Heart left ventricle (tissue), 16 donors: ENCODE results near the gene LTBP2. TPM values are rescaled to one million over a fixed set of nuclear protein-coding genes. Genes with fewer than 3 reads are reported as not detected.

Experiments used
- ATAC-seq, 4 donors: fragments of 200-7000 bp; cut with Tn5 transposase; one replicate each; pipeline ENCODE4 v1.9.1; 2020 to 2022; ENCODE audit warnings: moderate library complexity in 4 of 4, mild to moderate bottlenecking in 3 of 4, moderate number of reproducible peaks in 1 of 4
- DNase-seq, 5 donors: peaks; one replicate each; pipeline ENCODE4 v3.0.0-alpha.2; 2020
- H3K27ac ChIP-seq, 12 donors: fragments of 200-600 bp; sonication (generic) in 4 of 12; one replicate each; pipeline versions ENCODE4 v1.5.0 to v1.8.0; 2016 to 2022; ENCODE audit warnings: mild to moderate bottlenecking in 2 of 12
- H3K27me3 ChIP-seq, 9 donors: fragments of 200-600 bp; sonication (generic) in 2 of 9; one replicate each; pipeline versions ENCODE4 v1.5.1 to v1.8.0; 2016 to 2022; ENCODE audit warnings: mild to moderate bottlenecking in 3 of 9
- H3K36me3 ChIP-seq, 9 donors: fragments of 200-600 bp; sonication (generic) in 2 of 9; one replicate each; pipeline versions ENCODE4 v1.5.0 to v1.8.0; 2018 to 2022; ENCODE audit warnings: mild to moderate bottlenecking in 2 of 9
- H3K4me1 ChIP-seq, 12 donors: fragments of 200-600 bp; sonication (generic) in 4 of 12; one replicate each; pipeline versions ENCODE4 v1.5.0 to v1.8.0; 2016 to 2022; ENCODE audit warnings: mild to moderate bottlenecking in 3 of 12
- H3K4me3 ChIP-seq, 12 donors: fragments of 200-600 bp; sonication (generic) in 4 of 12; one replicate each; pipeline versions ENCODE4 v1.5.0 to v1.8.0; 2017 to 2022; ENCODE audit warnings: mild to moderate bottlenecking in 9 of 12, moderate library complexity in 4 of 12
- H3K9me3 ChIP-seq, 12 donors: fragments of 200-600 bp; sonication (generic) in 4 of 12; one replicate each; pipeline versions ENCODE4 v1.5.0 to v1.8.0; 2016 to 2022; ENCODE audit warnings: mild to moderate bottlenecking in 1 of 12
- POLR2A ChIP-seq, 2 donors: fragments of 450-650 bp; IDR thresholded peaks; one replicate each; pipeline ENCODE4 v1.6.1; 2017; ENCODE audit warnings: antibody characterized with exemption in 2 of 2, mild to moderate bottlenecking in 2 of 2, moderate library complexity in 2 of 2
- WGBS, 4 donors: extraction: QIAGEN DNeasy Blood & Tissue Kit in 2 of 4; methylation state at CpG; one replicate each; pipeline versions ENCODE4 v1.1.5 to v1.1.7; 2013 to 2018; 5-methylcytosine and 5-hydroxymethylcytosine counted together
- intact Hi-C, 10 donors: fragments of 100-400 bp; cut with DNase I; formaldehyde crosslinking; loops; one replicate each; pipeline versions ENCODE4 v1.11.1 to v1.14.2; 2022
- polyA plus RNA-seq, 2 donors: library from polyadenylated mRNA; stranded (reverse); fragments of 200-250 nt; gene quantifications; one replicate each; pipeline ENCODE4 v1.2.3, GENCODE V29; 2013
- total RNA-seq, 9 donors: library from RNA; depleted of rRNA in 2 of 9; stranded (reverse); fragments of >200 nt in 2 of 9; fragmentation: NEBNext Ultra II Directional in 3 of 9; extraction: Animal tissue kit (Norgen Biotek cat#: 25700) in 3 of 9; gene quantifications; one replicate each; pipeline versions ENCODE4 v1.1.0 to v1.2.4, GENCODE V29; 2016 to 2023
- TF ChIP-seq, protein P1 (sequence below), 12 donors: fragments of 200-600 bp; sonication (generic) in 4 of 12; IDR thresholded peaks; one replicate each; pipeline versions ENCODE4 v1.5.0 to v1.8.0; 2018 to 2022; ENCODE audit warnings: antibody characterized with exemption in 12 of 12, mild to moderate bottlenecking in 5 of 12
- donor health status: ischemic (EF 13 %, LVEDD 7.1; RV severe dilation, severe dysfunction).
- donor health status: healthy with polysubstance abuse.
- donor health status: DM: no; HTN: yes; CAD: no.
- donor health status: DM: no; HTN: no; CAD: no.
- donor health status: ischemic (EF 25% LVEDD 6.9; RV normal size, moderate dysfunction).
- donor health status: ischemic (EF 25% LVEDD 5.7; RV mildly dilated, moderate dysfunction).
- donor health status: healthy.
- donor health status: DM: yes; HTN: yes; CAD: no.
- donor health status: ischemic (EF 35%, LVEDD 5.7; RV mildly dilated, moderate dysfunction).
- donor health status: nonischemic (EF 11% LVEDD 7.7; RV severe dilation, severe dysfunction).
- donor health status: DM: yes; HTN: yes; CAD: no.
- donor health status: PGD.
- donor health status: ischemic (EF 29% LVEDD 5.4; RV normal size, mild dysfunction).
- donor health status: nonischemic (EF 23%, LVEDD 6.1; RV moderate dilation, normal function).

The LTBP2 gene
- total and polyA plus RNA-seq, 11 donors = 4.0 to 69.1 (median 29.5) TPM

DNA sequence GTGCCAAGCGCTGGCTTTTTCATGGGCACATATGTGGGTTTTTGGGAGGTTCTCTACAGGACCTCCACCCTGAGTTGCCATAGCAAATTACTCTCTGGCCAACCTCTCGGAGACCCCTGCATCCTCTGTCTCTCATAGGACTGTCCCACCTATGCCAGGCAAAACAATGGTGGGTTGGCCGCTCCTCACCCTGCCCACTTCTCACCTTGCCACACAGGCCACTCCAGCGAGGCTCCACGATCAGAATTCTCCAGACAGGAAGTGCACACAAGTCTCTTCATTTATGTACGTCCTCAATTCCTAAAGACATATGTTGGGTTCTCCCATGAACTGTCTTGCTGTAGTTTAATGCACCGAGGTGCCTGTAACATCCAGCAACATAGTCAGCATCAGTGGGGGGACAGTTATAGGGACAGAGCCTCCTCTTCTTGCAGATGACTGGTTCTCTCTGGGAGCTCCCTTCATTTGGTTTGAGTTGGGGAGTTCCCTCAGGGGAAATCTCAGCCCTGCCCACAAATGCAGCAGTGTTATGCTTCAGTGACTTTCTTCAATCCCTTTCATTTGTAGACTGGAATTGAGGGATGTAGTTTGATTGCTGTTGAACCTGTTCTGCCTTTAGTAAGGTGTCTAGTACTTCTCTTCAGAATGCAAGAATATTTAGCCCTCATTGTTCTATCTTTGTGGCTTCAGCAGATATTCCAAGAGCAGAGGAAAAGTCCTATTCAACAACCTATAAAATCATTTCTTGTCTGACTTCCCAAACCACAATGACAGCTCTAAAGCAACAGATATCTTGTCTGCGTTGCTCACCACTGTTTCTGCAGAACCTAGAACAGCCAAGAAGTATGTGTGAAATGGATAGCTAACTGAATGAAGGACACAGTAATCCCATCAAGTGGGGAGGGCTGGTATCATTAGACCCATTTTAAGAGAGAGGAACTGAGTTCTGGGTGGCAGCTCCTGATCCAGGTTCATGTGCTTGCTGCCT lies 2.8 kb upstream of the LTBP2 start:
- H3K9me3 ChIP-seq = no peaks in the 10 kb centered on the region
- TF ChIP-seq, protein P1, sequence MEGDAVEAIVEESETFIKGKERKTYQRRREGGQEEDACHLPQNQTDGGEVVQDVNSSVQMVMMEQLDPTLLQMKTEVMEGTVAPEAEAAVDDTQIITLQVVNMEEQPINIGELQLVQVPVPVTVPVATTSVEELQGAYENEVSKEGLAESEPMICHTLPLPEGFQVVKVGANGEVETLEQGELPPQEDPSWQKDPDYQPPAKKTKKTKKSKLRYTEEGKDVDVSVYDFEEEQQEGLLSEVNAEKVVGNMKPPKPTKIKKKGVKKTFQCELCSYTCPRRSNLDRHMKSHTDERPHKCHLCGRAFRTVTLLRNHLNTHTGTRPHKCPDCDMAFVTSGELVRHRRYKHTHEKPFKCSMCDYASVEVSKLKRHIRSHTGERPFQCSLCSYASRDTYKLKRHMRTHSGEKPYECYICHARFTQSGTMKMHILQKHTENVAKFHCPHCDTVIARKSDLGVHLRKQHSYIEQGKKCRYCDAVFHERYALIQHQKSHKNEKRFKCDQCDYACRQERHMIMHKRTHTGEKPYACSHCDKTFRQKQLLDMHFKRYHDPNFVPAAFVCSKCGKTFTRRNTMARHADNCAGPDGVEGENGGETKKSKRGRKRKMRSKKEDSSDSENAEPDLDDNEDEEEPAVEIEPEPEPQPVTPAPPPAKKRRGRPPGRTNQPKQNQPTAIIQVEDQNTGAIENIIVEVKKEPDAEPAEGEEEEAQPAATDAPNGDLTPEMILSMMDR (IDR thresholded peaks at IDR 0.05) = no peak
- no peak for TF ChIP-seq POLR2A (IDR thresholded peaks at IDR 0.05)
- no peaks in the 10 kb centered on the region for H3K36me3 ChIP-seq
- intact Hi-C loops = loop anchor here (5.0 to 10.0 kb wide), 9 partner anchors 32 to 253 kb away; partner anchors contain the start of genes AREL1 (in 3 of the 10), FCF1 (in 3 of the 10), ISCA2 (in 1 of the 10) and NPC2 (in 1 of the 10)
- peak overlapping the region in 5 of 12 donors; percentile 3 to 85 (median 38) for H3K27ac ChIP-seq
- no peak overlapping the region for H3K4me3 ChIP-seq
- DNase-seq (no peak), ATAC-seq (no peak)
- H3K4me1 ChIP-seq = peaks cover 0 to 67% (median 34%) of the 10 kb centered on the region in 12 donors
- H3K27me3 ChIP-seq = peaks cover 0 to 26% (median 7%) of the 10 kb centered on the region in 9 donors
- WGBS, 4 donors = 82 to 84% (median 83%) methylated on average over 8 of the region's 8 CpGs

DNA sequence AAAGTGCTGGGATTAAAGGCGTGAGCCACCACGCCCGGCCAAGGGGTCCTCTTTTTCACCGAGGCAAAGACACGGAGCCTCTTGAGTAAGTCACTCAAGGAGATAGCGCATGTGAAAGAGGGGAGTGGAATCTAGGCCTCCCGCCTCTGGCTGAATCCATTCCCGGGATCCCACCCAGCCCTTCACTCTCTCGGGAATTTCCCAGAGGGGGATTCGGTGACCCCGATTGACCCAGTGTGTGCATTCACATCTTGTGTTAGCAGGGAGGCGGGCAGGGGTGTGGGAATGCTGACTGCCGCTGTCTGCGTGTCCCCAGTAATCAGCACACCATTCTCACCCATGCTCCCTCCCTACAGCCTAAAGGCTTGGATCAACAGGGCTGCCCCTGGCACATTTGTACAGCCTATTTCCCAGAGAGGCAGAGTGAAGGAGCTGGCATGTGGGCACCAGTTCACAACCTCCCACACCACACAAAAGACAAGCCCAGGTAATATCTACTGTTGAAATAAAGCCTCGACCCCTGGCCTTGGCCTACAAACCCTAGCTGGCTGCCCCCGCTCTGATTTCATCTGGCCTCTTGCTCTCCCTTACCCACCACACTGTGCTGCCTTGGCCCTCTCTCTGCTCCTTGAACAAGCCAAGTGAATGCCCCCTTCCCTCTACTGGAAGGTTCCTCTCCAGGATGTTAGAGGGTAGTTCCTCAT lies 1.3 kb upstream of the LTBP2 start:
- H3K4me1 ChIP-seq = peaks cover 0 to 52% (median 20%) of the 10 kb centered on the region in 12 donors
- peaks cover 0 to 26% (median 7%) of the 10 kb centered on the region in 9 donors for H3K27me3 ChIP-seq
- DNase-seq = peak in 1 of 5 donors; percentile 30
- H3K36me3 ChIP-seq = no peaks in the 10 kb centered on the region
- intact Hi-C loops = loop anchor here (2.0 to 10.0 kb wide), 10 partner anchors 34 to 251 kb away; partner anchors contain the start of genes AREL1 (in 3 of the 10), FCF1 (in 3 of the 10), ISCA2 (in 1 of the 10) and NPC2 (in 1 of the 10)
- no peak for TF ChIP-seq POLR2A (IDR thresholded peaks at IDR 0.05)
- TF ChIP-seq, protein P1 (IDR thresholded peaks at IDR 0.05) = no peak
- peak overlapping the region in 4 of 12 donors; percentile 2 to 72 (median 27) for H3K27ac ChIP-seq
- H3K4me3 ChIP-seq = peak overlapping the region in 3 of 12 donors; percentile 24 to 65 (median 64)
- H3K9me3 ChIP-seq = no peaks in the 10 kb centered on the region
- no peak for ATAC-seq
- WGBS, 4 donors = 66 to 69% (median 67%) methylated on average over 16 of the region's 16 CpGs

DNA sequence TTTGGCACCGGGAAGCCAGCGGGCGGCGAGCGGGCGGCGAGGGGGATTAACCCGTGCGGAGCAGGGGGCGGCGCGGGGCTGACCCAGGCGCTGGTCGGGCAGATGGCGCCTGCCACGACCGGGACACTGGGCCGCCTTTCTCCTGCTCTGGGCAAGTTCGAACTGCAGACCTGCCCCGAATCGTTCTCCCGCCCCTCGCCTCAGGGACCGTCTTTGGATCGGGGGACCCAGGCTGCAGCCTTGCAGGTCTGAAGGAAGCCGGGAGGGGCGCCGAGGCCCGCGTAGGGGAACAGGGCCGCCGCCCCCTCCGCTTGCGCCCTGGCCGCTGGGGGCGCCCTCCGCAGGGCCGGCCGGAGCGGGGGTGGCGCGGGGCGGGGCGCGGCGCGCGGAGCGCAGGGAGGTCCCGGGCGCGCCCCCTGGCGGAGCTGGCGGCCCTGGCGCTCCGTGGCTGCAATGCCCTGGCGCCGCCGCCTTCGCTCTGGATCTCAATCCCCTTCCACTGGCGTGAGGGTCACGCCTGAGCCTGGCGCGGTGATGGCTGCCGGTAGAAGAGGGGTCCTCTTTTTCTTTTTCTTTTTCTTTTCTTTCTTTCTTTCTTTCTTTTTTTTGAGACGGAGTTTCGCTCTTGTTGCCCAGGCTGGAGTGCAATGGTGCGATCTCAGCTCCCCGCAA lies 449 bp upstream of the LTBP2 start:
- intact Hi-C loops = loop anchor here (2.0 to 10.0 kb wide), 10 partner anchors 35 to 250 kb away; partner anchors contain the start of genes AREL1 (in 3 of the 10), FCF1 (in 3 of the 10), ISCA2 (in 1 of the 10) and NPC2 (in 1 of the 10)
- ATAC-seq (peak; percentile 29 to 87 (median 78)), DNase-seq (peak; percentile 77 to 90 (median 86))
- H3K9me3 ChIP-seq = no peaks in the 10 kb centered on the region
- peaks cover 0 to 26% (median 7%) of the 10 kb centered on the region in 9 donors for H3K27me3 ChIP-seq
- H3K27ac ChIP-seq = peak overlapping the region; percentile 41 to 81 (median 69)
- TF ChIP-seq, protein P1 (IDR thresholded peaks at IDR 0.05) = peak; percentile 42 to 89 (median 70)
- no peak for TF ChIP-seq POLR2A (IDR thresholded peaks at IDR 0.05)
- WGBS, 4 donors = 5 to 18% (median 7%) methylated on average over 17 to 69 of the region's 69 CpGs
- no peaks in the 10 kb centered on the region for H3K36me3 ChIP-seq
- peak overlapping the region; percentile 46 to 92 (median 64) for H3K4me3 ChIP-seq
- H3K4me1 ChIP-seq = peaks cover 0 to 44% (median 16%) of the 10 kb centered on the region in 12 donors
